Neural cell (in vitro differentiated cells): Measurements from ENCODE around the gene RABGAP1L. TPM values are rescaled to one million over a fixed set of nuclear protein-coding genes. Genes with fewer than 3 reads are reported as not detected.

Experiments
- H2AFZ ChIP-seq: fragments of 200-600, 300-800 bp; sonication (generic), shearing (Covaris generic); 2 replicates; pipeline ENCODE4 v1.6.0; 2014; ENCODE audit warnings: low read depth, mild to moderate bottlenecking, antibody characterized with exemption, low read length, moderate library complexity
- H3F3A ChIP-seq: fragments of 200-600 bp; shearing (Covaris generic); 2 replicates; pipeline ENCODE4 v1.6.1; 2016; ENCODE audit warnings: mild to moderate bottlenecking, moderate library complexity, mixed read lengths, antibody characterized with exemption, low read length; ENCODE audit not compliant: insufficient read depth, poor library complexity, severe bottlenecking
- H3K27ac ChIP-seq: fragments of 200-600, 300-800 bp; sonication (generic), shearing (Covaris generic); 2 replicates; pipeline ENCODE4 v1.5.1; 2014; ENCODE audit warnings: mild to moderate bottlenecking, low read length, moderate library complexity
- H3K27me3 ChIP-seq: fragments of 300-800, 200-600 bp; sonication (generic), shearing (Covaris generic); 2 replicates; pipeline ENCODE4 v1.6.0; 2014; ENCODE audit warnings: mild to moderate bottlenecking, low read depth, low read length, moderate library complexity; ENCODE audit not compliant: insufficient read depth
- H3K36me3 ChIP-seq: fragments of 300-800, 200-600 bp; sonication (generic), shearing (Covaris generic); 2 replicates; pipeline ENCODE4 v1.5.1; 2014; ENCODE audit warnings: mild to moderate bottlenecking, antibody characterized with exemption, low read length, moderate library complexity; ENCODE audit not compliant: insufficient read depth
- H3K4me2 ChIP-seq: fragments of 300-800, 200-600 bp; sonication (generic), shearing (Covaris generic); 2 replicates; pipeline ENCODE4 v1.6.0; 2014; ENCODE audit warnings: mild to moderate bottlenecking, low read length
- H3K4me3 ChIP-seq: fragments of 300-800, 200-600 bp; sonication (generic), shearing (Covaris generic); 2 replicates; pipeline ENCODE4 v1.5.1; 2014; ENCODE audit warnings: mild to moderate bottlenecking, low read length, moderate library complexity
- H3K79me2 ChIP-seq: fragments of 200-600 bp; shearing (Covaris generic); replicated peaks from 2 replicates; pipeline ENCODE4 v1.6.0; 2014; ENCODE audit warnings: mild to moderate bottlenecking, low read length, moderate library complexity; ENCODE audit not compliant: insufficient read depth
- H3K9ac ChIP-seq: fragments of 300-800, 200-600 bp; sonication (generic), shearing (Covaris generic); 2 replicates; pipeline ENCODE4 v1.6.1; 2016; ENCODE audit warnings: mild to moderate bottlenecking, low read length, mixed read lengths
- H3K9me2 ChIP-seq: fragments of 200-600 bp; shearing (Covaris generic); 2 replicates; pipeline ENCODE4 v1.6.1; 2016; ENCODE audit warnings: mild to moderate bottlenecking, low read length, mixed read lengths; ENCODE audit not compliant: insufficient read depth
- H3K9me3 ChIP-seq: fragments of 200-600, 300-800 bp; sonication (generic), shearing (Covaris generic); 2 replicates; pipeline ENCODE4 v1.6.1; 2016; ENCODE audit warnings: mild to moderate bottlenecking, mixed run types, low read length, moderate library complexity, mixed read lengths
- H4K20me1 ChIP-seq: fragments of 200-600 bp; shearing (Covaris generic); 2 replicates; pipeline ENCODE4 v1.6.1; 2016; ENCODE audit warnings: mild to moderate bottlenecking, mixed run types; ENCODE audit not compliant: insufficient read depth
- CTCF ChIP-seq: fragments of 450-650 bp; IDR thresholded peaks from 2 replicates; pipeline ENCODE4 v1.5.1; 2014; ENCODE audit warnings: antibody characterized with exemption, mild to moderate bottlenecking, moderate library complexity; ENCODE audit not compliant: poor library complexity, severe bottlenecking
- EP300 ChIP-seq: fragments of 450-650 bp; conservative IDR thresholded peaks from 2 replicates; pipeline ENCODE4 v1.6.1; 2014; ENCODE audit warnings: antibody characterized with exemption, mild to moderate bottlenecking, moderate library complexity; ENCODE audit not compliant: poor library complexity, severe bottlenecking
- EZH2 ChIP-seq: fragments of 200-600, 300-800 bp; shearing (Covaris generic), sonication (generic); IDR thresholded peaks from 2 replicates; pipeline ENCODE4 v1.6.1; 2014; ENCODE audit warnings: antibody characterized with exemption, low read length, borderline replicate concordance, mild to moderate bottlenecking; ENCODE audit not compliant: insufficient read depth, poor library complexity, severe bottlenecking
- MXI1 ChIP-seq: fragments of 450-650 bp; conservative IDR thresholded peaks from 2 replicates; pipeline ENCODE4 v1.6.1; 2014; ENCODE audit warnings: antibody characterized with exemption, mild to moderate bottlenecking; ENCODE audit not compliant: poor library complexity, severe bottlenecking
- POLR2AphosphoS5 ChIP-seq: IDR thresholded peaks from 2 replicates; pipeline ENCODE4 v1.6.1; 2012
- RAD21 ChIP-seq: fragments of 450-650 bp; conservative IDR thresholded peaks from 2 replicates; pipeline ENCODE4 v1.6.1; 2014; ENCODE audit warnings: antibody characterized with exemption, mild to moderate bottlenecking, moderate library complexity
- REST ChIP-seq: IDR thresholded peaks from 2 replicates; pipeline ENCODE4 v1.6.1; 2012; ENCODE audit warnings: borderline replicate concordance
- SMC3 ChIP-seq: fragments of 450-650 bp; conservative IDR thresholded peaks from 2 replicates; pipeline ENCODE4 v1.6.1; 2014; ENCODE audit warnings: antibody characterized with exemption, mild to moderate bottlenecking, moderate library complexity; ENCODE audit not compliant: poor library complexity
- TAF1 ChIP-seq: IDR thresholded peaks from 2 replicates; pipeline ENCODE4 v1.6.1; 2012; ENCODE audit warnings: low read depth
- polyA plus RNA-seq: library from polyadenylated mRNA; depleted of rRNA; stranded (reverse); fragments of >200 nt; gene quantifications from 2 replicates; pipeline ENCODE4 v1.2.3, GENCODE V29; 2014

RABGAP1L gene
- polyA plus RNA-seq, 1 donor from 2014 or later, result 32.2 TPM

GRCh38 chr1:174818951-174819350 lies 659.6 kb downstream of the RABGAP1L start:
- no peaks in the 10 kb centered on the region for H3K9me3 ChIP-seq
- H2AFZ ChIP-seq, result no peak overlapping the region
- no peaks in the 10 kb centered on the region for H3K27me3 ChIP-seq
- H3K4me2 ChIP-seq, result no peak overlapping the region
- no peak overlapping the region for H3K4me3 ChIP-seq
- H3K36me3 ChIP-seq, result peaks cover 3% of the 10 kb centered on the region
- H4K20me1 ChIP-seq, result no peaks in the 10 kb centered on the region
- H3K79me2 ChIP-seq, result no peaks in the 10 kb centered on the region
- TF ChIP-seq POLR2AphosphoS5 (no peak), SMC3 (no peak), REST (no peak), EP300 (no peak), TAF1 (no peak), MXI1 (no peak), EZH2 (no peak), RAD21 (no peak), CTCF (no peak)
- no peak overlapping the region for H3K9ac ChIP-seq
- H3K27ac ChIP-seq, result no peak overlapping the region
- H3F3A ChIP-seq, result no peaks in the 10 kb centered on the region
- no peaks in the 10 kb centered on the region for H3K9me2 ChIP-seq

GRCh38 chr1:174819596-174819995 lies 660.3 kb downstream of the RABGAP1L start:
- H3F3A ChIP-seq, result no peaks in the 10 kb centered on the region
- H2AFZ ChIP-seq, result no peak overlapping the region
- no peak for TF ChIP-seq REST
- TF ChIP-seq TAF1, result no peak
- no peak for TF ChIP-seq MXI1
- no peak for TF ChIP-seq POLR2AphosphoS5
- TF ChIP-seq EZH2, result no peak
- TF ChIP-seq CTCF, result no peak
- no peak for TF ChIP-seq RAD21
- TF ChIP-seq SMC3, result no peak
- no peak for TF ChIP-seq EP300
- H3K79me2 ChIP-seq, result no peaks in the 10 kb centered on the region
- no peaks in the 10 kb centered on the region for H4K20me1 ChIP-seq
- no peak overlapping the region for H3K27ac ChIP-seq
- H3K4me2 ChIP-seq, result no peak overlapping the region
- H3K36me3 ChIP-seq, result peaks cover 3% of the 10 kb centered on the region
- H3K4me3 ChIP-seq, result no peak overlapping the region
- no peaks in the 10 kb centered on the region for H3K27me3 ChIP-seq
- H3K9me2 ChIP-seq, result no peaks in the 10 kb centered on the region
- H3K9ac ChIP-seq, result no peak overlapping the region
- H3K9me3 ChIP-seq, result no peaks in the 10 kb centered on the region
